NOMO-1 treated with dmso at 0.1 percent for 144 hours (cell line): Measurements from ENCODE around the gene BPIFB4.

Experiments used
- DNase-seq: peaks from one replicate; lab custom pipeline; 2025; ENCODE audit not compliant: unreplicated experiment; lab: John Stamatoyannopoulos, UW

BPIFB4 gene

GRCh38 chr20:33061658-33062028 lies 17.8 kb upstream of the BPIFB4 start:
- DNase-seq = no peak

DNA sequence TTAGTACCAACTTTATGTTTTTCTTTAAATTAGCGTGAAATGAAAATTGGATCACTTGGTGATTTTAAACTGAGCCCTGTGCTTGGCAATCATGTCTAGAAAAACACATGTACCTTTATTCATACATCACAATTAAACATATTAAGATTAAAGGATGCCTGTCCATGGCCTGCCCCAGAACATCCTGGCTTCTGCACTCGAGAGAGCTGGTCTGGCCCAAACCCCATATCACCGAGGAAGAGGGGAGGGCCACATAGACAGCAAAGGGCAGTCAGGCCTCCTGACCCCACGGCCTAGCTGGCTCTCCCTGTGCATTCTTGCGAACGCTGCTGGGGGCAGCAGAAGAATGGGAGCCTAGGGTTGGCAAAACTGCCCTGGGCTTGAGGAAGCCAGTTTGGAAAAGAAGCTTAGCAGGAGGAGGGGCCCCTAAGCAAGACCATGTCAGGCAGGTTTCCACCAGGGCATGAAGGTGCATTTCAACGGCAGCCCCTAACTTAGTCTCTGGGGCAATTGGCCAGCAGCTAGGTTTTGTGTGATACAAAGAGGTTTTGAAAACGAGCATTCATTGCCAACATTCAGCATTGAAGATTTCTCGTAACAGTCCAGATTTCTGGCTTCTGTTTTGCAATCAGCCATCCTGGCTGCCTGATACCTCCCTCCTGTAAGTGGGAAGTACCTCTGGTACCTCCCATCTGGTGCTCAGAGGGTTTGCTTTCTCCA lies 17.2 kb upstream of the BPIFB4 start:
- no peak for DNase-seq

DNA sequence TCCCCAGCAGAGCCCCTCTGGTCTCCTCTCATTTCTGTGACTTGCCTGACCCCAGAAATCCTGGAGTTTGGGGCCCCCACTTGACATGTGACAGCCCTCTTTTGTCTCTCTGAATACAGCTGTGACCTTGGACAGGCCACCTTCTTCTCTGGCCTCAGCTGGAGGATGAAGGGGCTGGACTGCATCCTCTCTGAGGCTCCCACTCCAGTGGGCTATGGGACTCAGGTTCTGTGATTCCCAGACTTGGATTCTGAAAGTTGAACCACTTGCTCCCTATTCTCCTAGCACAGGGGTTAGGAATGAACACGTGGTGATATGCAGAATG lies 16.7 kb upstream of the BPIFB4 start:
- no peak for DNase-seq

- no peak for DNase-seq
These were observed 16.2 kb upstream of the BPIFB4 start for GRCh38 chr20:33063271-33063670.

DNA sequence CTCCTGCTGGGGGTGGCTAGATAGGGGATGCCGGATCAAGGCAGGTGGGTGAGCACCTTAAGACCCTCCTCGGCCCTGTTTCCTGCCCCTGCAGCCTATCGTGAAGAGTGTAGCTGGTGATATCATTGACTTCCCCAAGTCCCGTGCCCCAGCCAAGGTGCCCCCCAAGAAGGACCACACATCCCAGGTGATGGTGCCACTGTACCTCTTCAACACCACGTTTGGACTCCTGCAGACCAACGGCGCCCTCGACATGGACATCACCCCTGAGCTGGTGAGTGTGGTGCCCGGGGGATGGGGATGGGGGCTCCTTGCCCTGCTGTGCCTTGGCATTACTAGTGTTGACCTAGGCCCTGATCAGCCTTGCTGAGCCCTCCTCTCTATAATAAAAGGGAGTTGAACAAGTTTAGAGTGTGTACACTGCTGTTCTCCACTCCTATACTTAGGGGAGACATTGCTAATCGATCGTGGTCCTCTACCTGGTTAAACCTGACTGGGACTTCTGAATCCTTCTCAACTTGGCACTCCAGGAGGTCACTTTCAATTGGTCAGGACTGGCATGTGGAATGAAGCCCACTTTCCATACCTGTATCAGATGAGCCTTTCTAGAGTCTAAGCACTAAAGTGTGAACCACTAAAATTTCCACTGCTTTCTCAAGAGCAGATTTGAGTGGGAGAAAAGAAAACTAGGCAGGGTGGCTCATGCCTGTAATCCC lies 14.7 kb upstream of the BPIFB4 start:
- no peak for DNase-seq

- no peak for DNase-seq
These were observed 13.7 kb upstream of the BPIFB4 start for GRCh38 chr20:33065785-33066184.

GRCh38 chr20:33067806-33068205 lies 11.6 kb upstream of the BPIFB4 start:
- no peak for DNase-seq

DNA sequence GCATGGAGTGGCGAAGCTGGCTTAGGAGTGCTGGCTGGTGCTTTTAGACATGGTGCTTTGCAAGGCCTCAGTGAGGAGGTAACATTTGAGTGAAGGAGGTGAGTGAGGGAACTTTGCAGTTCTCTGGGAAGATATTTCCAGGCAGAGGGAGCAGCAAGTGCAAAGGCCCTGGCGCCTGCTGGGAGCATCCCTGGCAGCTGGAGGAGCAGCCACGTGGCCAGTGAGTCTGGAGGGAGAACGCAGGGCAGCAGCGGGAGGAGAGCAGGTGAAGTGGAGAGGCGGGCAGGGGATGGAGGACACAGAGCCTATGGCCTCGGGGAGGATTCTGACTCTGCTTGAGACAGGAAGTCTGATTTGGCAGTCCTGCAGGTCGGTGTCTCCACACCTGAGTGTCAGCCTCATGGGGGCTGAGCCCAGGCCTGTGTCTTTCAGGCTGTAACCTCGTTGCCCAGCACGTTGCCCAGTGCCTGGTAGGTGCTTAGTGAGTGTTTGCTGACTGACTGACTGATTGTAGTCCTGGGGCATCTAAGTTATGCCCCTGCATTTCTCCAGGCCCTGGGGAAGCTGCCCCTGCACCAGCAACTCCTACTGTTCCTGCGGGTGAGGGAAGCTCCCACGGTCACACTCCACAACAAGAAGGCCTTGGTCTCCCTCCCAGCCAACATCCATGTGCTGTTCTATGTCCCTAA lies 11.0 kb upstream of the BPIFB4 start:
- DNase-seq = no peak

GRCh38 chr20:33069673-33070072 lies 9.8 kb upstream of the BPIFB4 start:
- no peak for DNase-seq

GRCh38 chr20:33070111-33071053 lies 9.1 kb upstream of the BPIFB4 start:
- DNase-seq = no peak

GRCh38 chr20:33071198-33071597 lies 8.2 kb upstream of the BPIFB4 start:
- no peak for DNase-seq

- no peak for DNase-seq
These were observed 7.1 kb upstream of the BPIFB4 start for GRCh38 chr20:33072362-33072761.

GRCh38 chr20:33072813-33073212 lies 6.6 kb upstream of the BPIFB4 start:
- no peak for DNase-seq

DNA sequence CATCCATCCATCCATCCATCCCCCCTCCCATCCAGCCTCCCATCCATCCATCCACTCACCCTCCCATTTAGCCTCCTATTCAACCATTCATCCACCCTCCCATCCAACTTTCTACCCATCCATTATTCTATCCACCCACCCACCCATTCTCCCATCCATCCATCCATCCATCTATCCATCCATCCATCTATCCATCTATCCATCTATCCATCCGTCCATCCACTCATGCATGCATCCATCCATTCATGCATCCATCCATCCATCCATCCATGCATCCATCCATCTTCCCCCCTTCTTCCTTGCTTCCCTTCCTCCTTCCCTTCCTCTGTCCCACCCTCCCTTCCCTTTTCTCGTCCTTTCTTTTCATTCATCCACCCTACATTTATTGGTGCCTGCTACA lies 4.8 kb upstream of the BPIFB4 start:
- no peak for DNase-seq

GRCh38 chr20:33075281-33075680 lies 4.2 kb upstream of the BPIFB4 start:
- DNase-seq = no peak

DNA sequence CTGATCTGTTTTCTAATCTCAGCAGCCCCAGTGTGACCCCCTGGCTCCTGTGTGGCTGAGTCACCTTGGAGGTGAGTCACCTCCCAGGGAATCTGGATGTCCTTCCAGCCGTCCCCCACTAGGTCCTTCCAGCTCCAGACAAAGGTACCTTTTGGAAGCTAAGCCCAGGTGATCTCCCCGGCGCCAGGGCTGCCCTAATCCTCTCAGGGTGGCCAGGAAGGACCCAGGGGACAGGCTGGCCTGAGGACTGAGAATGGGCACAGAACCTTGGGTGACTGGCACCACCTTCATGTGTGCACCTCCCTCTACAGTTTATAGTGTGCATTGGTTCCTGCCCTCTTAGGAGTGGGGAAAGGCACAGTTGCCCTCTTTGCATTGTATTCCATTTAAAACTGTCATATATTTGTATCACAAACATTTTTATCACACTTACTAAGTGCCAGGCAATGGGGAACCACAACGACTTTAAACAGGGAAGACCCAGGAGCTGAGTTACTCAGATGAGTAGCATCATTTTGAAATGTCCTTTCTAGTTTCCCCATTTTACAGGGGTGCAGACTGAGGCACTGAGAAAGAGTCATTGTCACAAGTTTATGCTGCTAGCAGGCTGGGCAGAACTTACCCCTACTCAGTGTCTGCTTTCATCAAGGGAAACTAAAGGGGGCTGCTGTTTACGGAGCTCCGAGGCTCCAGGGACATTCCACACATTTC lies 2.6 kb upstream of the BPIFB4 start:
- no peak for DNase-seq

DNA sequence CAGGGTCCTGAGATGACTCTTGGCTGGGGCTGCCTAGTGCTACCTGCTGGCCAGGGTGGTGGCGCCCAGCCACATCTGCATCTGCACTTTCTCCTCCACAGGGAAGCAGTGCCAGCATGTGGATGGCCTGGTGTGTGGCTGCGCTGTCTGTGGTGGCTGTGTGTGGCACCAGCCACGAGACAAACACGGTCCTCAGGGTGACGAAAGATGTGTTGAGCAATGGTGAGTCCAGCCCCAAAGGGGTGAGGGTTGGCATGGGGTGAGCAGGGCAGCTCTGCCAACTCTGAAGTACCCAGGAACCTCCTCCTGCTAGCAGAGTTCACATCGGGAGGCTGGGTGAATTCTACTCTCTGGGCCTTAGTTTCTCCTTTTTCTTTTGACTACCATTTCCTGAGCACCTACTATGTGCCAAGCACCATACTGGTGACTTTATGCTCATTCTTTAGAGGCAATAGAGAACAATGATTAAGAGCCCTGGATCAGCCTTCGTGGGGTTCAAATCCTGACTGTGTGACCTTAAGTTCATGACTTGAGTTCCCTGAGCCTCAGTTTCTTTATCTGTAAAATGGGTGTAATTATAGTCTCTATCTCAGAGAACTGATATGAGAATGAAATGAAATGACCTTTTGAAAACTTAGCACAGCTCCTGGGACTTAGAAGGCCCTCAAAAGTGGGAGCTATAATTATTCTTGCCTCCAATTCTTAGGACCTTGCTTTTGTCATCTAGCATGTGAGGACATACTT lies 2.1 kb downstream of the BPIFB4 start:
- DNase-seq = no peak

DNA sequence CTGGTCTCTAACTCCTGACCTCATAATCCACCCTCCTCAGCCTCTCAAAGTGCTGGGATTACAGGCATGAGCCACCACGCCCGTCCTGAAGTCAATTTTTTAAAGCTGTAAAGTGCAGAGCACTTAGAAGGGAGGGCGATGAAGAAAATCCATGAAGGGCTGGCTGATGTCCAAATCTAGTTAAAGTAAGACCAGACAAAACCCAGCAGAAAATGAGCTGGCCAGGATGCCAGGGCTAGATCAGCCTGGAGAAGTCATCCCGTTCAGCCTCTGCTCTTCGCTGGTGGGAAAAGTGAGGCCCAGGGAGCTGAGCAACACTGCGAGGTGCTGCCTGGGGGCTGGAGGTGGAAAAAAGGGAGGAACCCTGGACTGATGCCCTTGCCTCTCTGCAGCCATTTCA lies 3.1 kb downstream of the BPIFB4 start:
- DNase-seq = no peak

- no peak for DNase-seq
These were observed 4.3 kb downstream of the BPIFB4 start for GRCh38 chr20:33083544-33084340.
